ENCODE data around the gene PREX1. TPM values are rescaled to one million over a fixed set of nuclear protein-coding genes. Genes with fewer than 3 reads are reported as not detected.
"Not testable (repeated sequence)": the region's sequence is repeated elsewhere in the genome, so short reads cannot be mapped to it uniquely, and the experiment has no call there.

The PREX1 gene
- polyA plus RNA-seq, 4 donors: 13.7 to 16.7 (median 15.2) TPM

- DNase-seq (ENCODE audit: low read depth in 4 of 4, low spot score in 2 of 4): no peak
Measured at GRCh38 chr20:48761023-48761785, 66.6 kb downstream of the PREX1 start.

GRCh38 chr20:48760403-48760983, 67.3 kb downstream of the PREX1 start:
- no peak for DNase-seq (ENCODE audit: low read depth in 4 of 4, low spot score in 2 of 4)

GRCh38 chr20:48759631-48760245, 68.1 kb downstream of the PREX1 start:
- no peak for DNase-seq (ENCODE audit: low read depth in 4 of 4, low spot score in 2 of 4)

GRCh38 chr20:48758206-48758820, 69.5 kb downstream of the PREX1 start:
- DNase-seq (ENCODE audit: low read depth in 4 of 4, low spot score in 2 of 4): no peak

DNA sequence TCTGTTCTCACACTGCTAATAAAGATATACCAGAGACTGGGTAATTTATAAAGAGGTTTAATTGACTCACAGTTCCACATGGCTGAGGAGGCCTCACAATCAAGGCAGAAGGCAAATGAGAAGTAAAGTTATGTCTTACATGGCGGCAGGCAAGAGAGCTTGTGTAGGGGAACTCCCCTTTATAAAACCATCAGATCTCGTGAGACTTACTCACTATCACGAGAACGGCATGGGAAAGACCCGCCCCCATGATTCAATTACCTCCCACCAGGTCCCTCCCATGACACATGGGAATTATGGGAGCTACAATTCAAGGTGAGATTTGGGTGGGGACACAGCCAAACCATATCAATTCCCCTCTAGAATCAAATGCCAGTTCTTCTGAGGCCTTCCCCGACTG, 71.0 kb downstream of the PREX1 start:
- DNase-seq (ENCODE audit: low read depth in 4 of 4, low spot score in 2 of 4): not testable (repeated sequence)

GRCh38 chr20:48754292-48754691, 73.5 kb downstream of the PREX1 start:
- no peak for DNase-seq (ENCODE audit: low read depth in 4 of 4, low spot score in 2 of 4)

GRCh38 chr20:48752963-48753362, 74.8 kb downstream of the PREX1 start:
- DNase-seq (ENCODE audit: low read depth in 4 of 4, low spot score in 2 of 4): no peak

DNA sequence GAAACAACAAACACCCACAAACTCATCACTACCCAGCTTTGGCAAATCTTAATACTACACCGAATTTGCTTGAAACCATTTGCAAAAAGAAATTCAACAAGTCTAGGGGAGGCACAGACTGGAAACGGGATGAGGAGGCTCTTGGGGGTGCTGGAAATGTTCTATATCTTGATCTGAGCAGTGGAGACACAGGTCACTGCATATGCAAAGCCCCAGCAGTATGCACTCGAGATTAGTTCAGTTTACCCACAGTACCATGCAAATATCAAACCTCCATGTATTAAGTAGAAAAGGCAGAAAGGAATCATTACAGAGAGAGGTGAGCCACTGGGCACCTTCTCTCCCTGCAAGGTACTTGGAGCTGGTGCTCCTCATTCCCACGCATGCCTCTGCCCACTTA, 75.9 kb downstream of the PREX1 start:
- no peak for DNase-seq (ENCODE audit: low read depth in 4 of 4, low spot score in 2 of 4)

DNA sequence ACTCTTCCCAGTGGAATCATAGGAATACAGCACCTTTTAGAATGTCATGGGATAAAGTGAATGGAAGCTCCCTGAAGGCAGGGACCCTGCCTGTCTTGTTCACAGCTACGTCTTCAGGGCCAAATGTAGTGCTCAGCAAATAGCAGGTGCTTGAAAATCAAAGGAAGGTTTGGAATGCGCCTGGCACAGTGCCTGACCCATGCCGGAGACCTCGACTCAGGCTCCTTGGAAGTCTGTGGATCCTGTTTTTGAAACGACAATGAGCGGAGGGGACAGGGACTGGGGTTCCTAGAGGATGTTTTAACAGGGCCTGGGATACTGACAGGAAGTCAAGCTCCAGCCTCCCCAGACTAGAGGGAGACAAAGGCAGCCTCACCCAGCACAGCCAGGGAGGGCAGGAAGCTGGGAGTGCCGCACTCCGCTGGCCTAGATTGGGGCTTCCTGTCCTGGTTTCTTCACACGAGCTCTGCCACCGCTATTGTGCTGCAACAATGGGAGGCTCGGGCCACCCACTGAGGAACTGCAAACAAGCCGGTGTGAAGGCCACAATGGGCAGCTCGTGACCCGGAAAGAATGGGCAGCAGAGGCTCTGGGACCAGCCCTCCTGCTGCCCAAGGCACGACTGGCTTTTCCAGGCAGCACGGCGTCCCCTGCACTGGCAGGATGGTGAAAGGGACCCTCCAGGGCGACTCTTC, 76.7 kb downstream of the PREX1 start:
- DNase-seq (ENCODE audit: low read depth in 4 of 4, low spot score in 2 of 4): no peak

DNA sequence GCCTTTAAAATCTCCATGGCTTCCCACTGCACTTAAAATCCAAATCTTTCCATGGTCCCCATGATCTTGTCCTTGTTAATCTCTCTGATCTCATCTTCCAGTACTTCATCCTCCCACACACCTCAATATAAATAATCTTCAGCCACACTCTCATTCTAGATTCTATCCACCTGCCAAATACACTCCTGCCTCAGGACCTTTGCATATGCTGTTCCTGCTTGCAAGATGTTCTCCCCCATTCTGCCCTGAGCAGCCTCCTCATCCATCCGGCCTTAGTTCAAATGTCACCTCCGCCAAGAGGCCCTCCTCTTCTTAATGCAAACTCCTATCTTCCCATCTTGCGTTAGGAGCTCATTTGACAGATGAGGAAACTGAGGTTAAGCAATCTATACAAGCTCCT, 77.4 kb downstream of the PREX1 start:
- no peak for DNase-seq (ENCODE audit: low read depth in 4 of 4, low spot score in 2 of 4)

DNA sequence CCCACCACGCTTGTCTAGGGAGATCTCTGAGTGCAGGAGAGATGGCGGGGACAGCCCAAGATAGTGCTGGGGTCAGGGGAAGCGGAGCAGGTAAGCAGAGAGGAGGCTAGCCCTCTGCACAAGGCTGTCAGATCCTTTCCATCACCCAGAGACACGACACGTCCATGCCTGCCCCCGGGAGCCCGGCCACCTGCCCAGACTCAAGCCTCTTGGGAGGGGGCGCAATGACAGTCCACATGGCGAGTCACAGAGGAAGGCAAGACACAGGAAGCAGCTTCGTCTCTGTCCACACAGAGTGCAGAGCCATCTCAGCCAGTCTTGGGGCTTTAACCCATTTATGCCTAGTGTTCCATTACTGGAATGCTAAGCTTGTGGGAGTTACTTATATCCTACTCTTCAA, 78.4 kb downstream of the PREX1 start:
- DNase-seq (ENCODE audit: low read depth in 4 of 4, low spot score in 2 of 4): no peak

GRCh38 chr20:48748556-48748955, 79.2 kb downstream of the PREX1 start:
- DNase-seq (ENCODE audit: low read depth in 4 of 4, low spot score in 2 of 4): no peak

GRCh38 chr20:48747840-48748414, 79.9 kb downstream of the PREX1 start:
- no peak for DNase-seq (ENCODE audit: low read depth in 4 of 4, low spot score in 2 of 4)

GRCh38 chr20:48745330-48745729, 82.5 kb downstream of the PREX1 start:
- no peak for DNase-seq (ENCODE audit: low read depth in 4 of 4, low spot score in 2 of 4)

DNA sequence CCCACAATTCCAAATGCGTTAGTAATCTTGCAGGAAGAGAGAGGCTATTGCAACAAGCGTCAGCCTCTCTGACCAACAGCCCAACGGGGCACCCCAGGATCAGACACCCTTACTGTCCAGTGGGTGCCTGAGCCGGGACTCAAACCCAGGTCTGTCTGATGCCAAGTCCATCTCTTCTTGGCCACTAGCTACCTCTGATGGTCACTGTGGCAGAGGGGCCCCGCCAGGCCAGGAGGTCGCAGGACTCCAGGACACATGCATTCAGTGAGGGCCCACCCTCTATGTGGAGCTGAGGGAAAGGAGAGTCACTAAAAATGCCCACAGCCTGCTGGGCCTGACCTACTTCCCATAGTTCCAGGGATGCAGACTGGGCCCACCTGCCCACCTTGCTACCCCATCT, 83.3 kb downstream of the PREX1 start:
- DNase-seq (ENCODE audit: low read depth in 4 of 4, low spot score in 2 of 4): no peak

DNA sequence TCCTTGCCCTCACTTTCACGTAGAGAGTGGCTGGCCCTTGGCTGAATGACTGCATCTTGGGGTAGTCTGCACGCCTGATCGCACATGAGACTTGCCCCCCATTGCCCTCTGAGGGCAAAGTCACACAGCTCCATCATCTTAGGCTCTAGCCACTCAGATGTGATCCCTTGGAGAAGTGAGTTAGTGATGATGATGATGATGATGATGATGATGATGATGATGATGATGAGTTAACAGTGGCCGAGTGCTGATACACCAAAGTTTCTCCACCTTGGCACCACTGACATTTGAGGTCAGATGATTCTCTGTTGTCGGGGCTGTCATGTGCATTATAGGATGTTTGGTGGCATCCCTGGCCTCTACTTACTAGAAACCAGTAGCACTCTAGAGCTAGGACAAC, 84.0 kb downstream of the PREX1 start:
- DNase-seq (ENCODE audit: low read depth in 4 of 4, low spot score in 2 of 4): no peak

GRCh38 chr20:48742912-48743680, 84.7 kb downstream of the PREX1 start:
- DNase-seq (ENCODE audit: low read depth in 4 of 4, low spot score in 2 of 4): no peak

DNA sequence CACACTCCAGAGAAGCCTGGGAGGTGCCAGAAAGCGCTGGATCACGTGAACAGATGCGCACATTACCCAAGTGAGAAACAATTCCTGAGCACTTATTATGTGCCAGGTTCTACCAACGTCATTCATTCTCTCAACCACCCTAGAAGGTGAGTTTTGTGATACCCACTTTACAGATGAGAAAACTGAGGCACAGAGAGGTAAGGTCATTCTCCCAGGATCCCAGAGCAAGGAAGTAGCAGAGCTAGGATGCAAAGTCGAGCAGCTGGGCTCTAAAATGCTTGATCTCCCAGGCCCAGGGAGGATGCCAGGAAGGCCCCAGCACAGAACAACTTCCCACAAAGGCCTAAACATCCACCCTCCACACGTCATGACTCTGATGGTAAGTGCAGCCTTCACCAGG, 85.6 kb downstream of the PREX1 start:
- no peak for DNase-seq (ENCODE audit: low read depth in 4 of 4, low spot score in 2 of 4)

DNA sequence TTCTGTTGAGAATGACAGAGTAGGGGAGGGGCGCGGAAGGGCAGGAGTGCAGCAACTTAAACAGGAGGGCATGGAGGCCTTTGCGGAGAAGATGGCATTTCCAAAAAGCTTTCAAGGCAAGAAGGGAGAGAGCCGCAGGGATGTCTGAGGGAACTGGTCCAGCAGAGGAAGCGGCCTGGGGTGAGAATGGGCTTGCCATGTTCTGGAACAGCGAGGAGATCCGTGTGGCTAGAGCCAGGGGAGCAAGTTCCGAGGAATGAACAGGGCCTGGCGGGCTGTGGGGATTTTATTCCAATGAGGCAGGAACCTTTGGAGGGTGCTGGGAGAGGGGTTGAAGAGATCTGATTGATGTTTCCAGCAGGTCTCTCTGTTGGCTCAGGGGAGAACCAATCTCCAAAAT, 86.1 kb downstream of the PREX1 start:
- no peak for DNase-seq (ENCODE audit: low read depth in 4 of 4, low spot score in 2 of 4)

GRCh38 chr20:48740712-48741111, 87.1 kb downstream of the PREX1 start:
- no peak for DNase-seq (ENCODE audit: low read depth in 4 of 4, low spot score in 2 of 4)

All from left renal cortex interstitium (tissue), 4 donors.